Measurements from ENCODE around the gene ZNF274.

GRCh38 chr19:58157045-58157728 lies 25.7 kb upstream of the ZNF274 start:
- TF ChIP-seq CTCF (IDR thresholded peaks at IDR 0.05; ENCODE audit: low read length): no peak
- no peak for TF ChIP-seq EZH2 (optimal IDR thresholded peaks at IDR 0.05; ENCODE audit: low read depth, low read length)

Measured in MM.1S (cell line).